Measurements from ENCODE around the gene GALNT18. TPM values are rescaled to one million over a fixed set of nuclear protein-coding genes. Genes with fewer than 3 reads are reported as not detected.
A peak's percentile ranks its signal among the peaks of the same experiment; 100 is the strongest.

GALNT18 gene
- total and polyA plus RNA-seq, 2 experiments from 2014 or later = 4.3 to 10.8 TPM

- TF ChIP-seq ETS1 (IDR thresholded peaks at IDR 0.05) (no peak), ZNF331 (CRISPR knock-in tag; IDR thresholded peaks at IDR 0.05; ENCODE audit: low read depth) (no peak), EZH2 (IDR thresholded peaks at IDR 0.05; ENCODE audit: low read depth, unreplicated experiment) (no peak), ZNF114 (CRISPR knock-in tag; IDR thresholded peaks at IDR 0.05) (no peak), REST (IDR thresholded peaks at IDR 0.05; ENCODE audit: unreplicated experiment) (no peak)
Observed at GRCh38 chr11:11622340-11622706, 518 bp upstream of the GALNT18 start (continued).

- peak; percentile 11 for ATAC-seq
- Mint-ChIP-seq H3K36me3 (ENCODE audit: low read depth) (no peaks in the 10 kb centered on the region), H3K27me3 (ENCODE audit: insufficient read depth, low read depth, poor library complexity) (peaks cover 31% of the 10 kb centered on the region), H3K4me3 (peak overlapping the region; percentile 87), H3K27ac (no peak overlapping the region), H3K9me3 (no peaks in the 10 kb centered on the region), H3K4me1 (peaks cover 30% of the 10 kb centered on the region)
- H3K36me3 ChIP-seq (ENCODE audit: insufficient read depth) = no peaks in the 10 kb centered on the region
- peak overlapping the region; percentile 99 for H3K4me2 ChIP-seq
- peaks cover 4% of the 10 kb centered on the region for H3K79me2 ChIP-seq (replicated peaks; ENCODE audit: insufficient read depth)
- H3K4me3 ChIP-seq = peak overlapping the region; percentile 90
- H3K27me3 ChIP-seq (ENCODE audit: insufficient read depth) = peaks cover 53% of the 10 kb centered on the region
- H3K27ac ChIP-seq (ENCODE audit: low read depth) = no peak overlapping the region
- TF ChIP-seq EZH2 (IDR thresholded peaks at IDR 0.05; ENCODE audit: low read depth, unreplicated experiment) (peak; percentile 49), ETS1 (IDR thresholded peaks at IDR 0.05) (no peak), EZH2phosphoT487 (IDR thresholded peaks at IDR 0.05; ENCODE audit: unreplicated experiment) (peak; percentile 43), JUNB (IDR thresholded peaks at IDR 0.05; ENCODE audit: unreplicated experiment) (no peak), CREB1 (CRISPR knock-in tag; IDR thresholded peaks at IDR 0.05; ENCODE audit: low read depth) (no peak)
- 0 out of 2 replicates have a peak, but pooled peaks cover 7% of the 10 kb centered on the region for H3K9me2 ChIP-seq (ENCODE audit: insufficient read depth)
- peaks cover 17% of the 10 kb centered on the region for H4K20me1 ChIP-seq (replicated peaks; ENCODE audit: insufficient read depth)
- peak overlapping the region; percentile 94 for H2AFZ ChIP-seq
- peak; percentile 50 for DNase-seq (ENCODE audit: low spot score)
- H3K4me1 ChIP-seq (ENCODE audit: insufficient read depth) = peaks cover 20% of the 10 kb centered on the region
- H3F3A ChIP-seq (replicated peaks; ENCODE audit: low read depth) = 0 out of 2 replicates have a peak, but pooled peaks cover 3% of the 10 kb centered on the region
Observed at GRCh38 chr11:11620921-11621572, 758 bp downstream of the GALNT18 start.
